Osteocyte (in vitro differentiated cells): ENCODE measurements around the gene SLC5A9. TPM values are rescaled to one million over a fixed set of nuclear protein-coding genes. Genes with fewer than 3 reads are reported as not detected.
"Not testable (repeated sequence)": the region's sequence is repeated elsewhere in the genome, so short reads cannot be mapped to it uniquely, and the experiment has no call there.

Source experiments
- DNase-seq: peaks from one replicate; pipeline ENCODE4 v3.0.0; 2021; ENCODE audit warnings: mixed read lengths; ENCODE audit not compliant: unreplicated experiment; ENCODE audit errors: extremely low spot score
- H3K27ac Mint-ChIP-seq: one replicate; pipeline ENCODE4 v1.8.0; 2021; ENCODE audit warnings: mild to moderate bottlenecking, mixed read lengths; ENCODE audit not compliant: unreplicated experiment
- H3K27me3 Mint-ChIP-seq: one replicate; pipeline ENCODE4 v1.8.0; 2021; ENCODE audit warnings: mixed read lengths; ENCODE audit not compliant: unreplicated experiment
- H3K36me3 Mint-ChIP-seq: one replicate; pipeline ENCODE4 v1.8.0; 2021; ENCODE audit warnings: mixed read lengths; ENCODE audit not compliant: unreplicated experiment
- H3K4me1 Mint-ChIP-seq: one replicate; pipeline ENCODE4 v1.8.0; 2021; ENCODE audit warnings: mixed read lengths; ENCODE audit not compliant: unreplicated experiment
- H3K4me3 Mint-ChIP-seq: one replicate; pipeline ENCODE4 v1.8.0; 2021; ENCODE audit warnings: mild to moderate bottlenecking, moderate library complexity, mixed read lengths; ENCODE audit not compliant: unreplicated experiment
- H3K9me3 Mint-ChIP-seq: one replicate; pipeline ENCODE4 v1.8.0; 2021; ENCODE audit warnings: mixed read lengths; ENCODE audit not compliant: unreplicated experiment
- total RNA-seq: library from RNA; stranded (reverse); gene quantifications from 2 replicates; pipeline ENCODE4 v1.2.1, GENCODE V29; 2021
- TF ChIP-seq, protein P1 (sequence below): fragments of 200-600 bp; sonication (generic); IDR thresholded peaks from 2 replicates; pipeline ENCODE4 v1.5.0; 2021; ENCODE audit warnings: antibody characterized with exemption, mild to moderate bottlenecking, moderate library complexity

Gene SLC5A9
- total RNA-seq, 1 donor from 2014 or later: not detected

DNA sequence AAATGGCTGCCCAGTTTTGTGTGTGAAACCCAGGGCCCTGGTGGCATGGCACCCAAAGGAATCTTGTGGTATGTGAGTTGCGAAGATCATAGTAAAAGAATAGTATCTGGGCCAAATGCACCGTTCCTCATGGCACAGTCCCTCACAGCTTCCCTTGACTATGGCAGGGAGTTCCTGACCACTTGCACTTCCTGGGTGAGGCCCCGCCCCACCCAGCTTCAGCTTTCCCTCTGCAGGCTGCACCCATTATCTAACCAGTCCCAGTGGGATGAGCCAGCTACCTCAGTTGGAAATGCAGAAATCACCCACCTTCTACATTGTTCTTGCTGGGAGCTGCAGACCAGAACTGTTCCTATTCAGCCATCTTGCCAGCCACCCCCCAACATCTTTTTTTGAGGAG, 63.0 kb downstream of the SLC5A9 start:
- TF ChIP-seq, protein P1, sequence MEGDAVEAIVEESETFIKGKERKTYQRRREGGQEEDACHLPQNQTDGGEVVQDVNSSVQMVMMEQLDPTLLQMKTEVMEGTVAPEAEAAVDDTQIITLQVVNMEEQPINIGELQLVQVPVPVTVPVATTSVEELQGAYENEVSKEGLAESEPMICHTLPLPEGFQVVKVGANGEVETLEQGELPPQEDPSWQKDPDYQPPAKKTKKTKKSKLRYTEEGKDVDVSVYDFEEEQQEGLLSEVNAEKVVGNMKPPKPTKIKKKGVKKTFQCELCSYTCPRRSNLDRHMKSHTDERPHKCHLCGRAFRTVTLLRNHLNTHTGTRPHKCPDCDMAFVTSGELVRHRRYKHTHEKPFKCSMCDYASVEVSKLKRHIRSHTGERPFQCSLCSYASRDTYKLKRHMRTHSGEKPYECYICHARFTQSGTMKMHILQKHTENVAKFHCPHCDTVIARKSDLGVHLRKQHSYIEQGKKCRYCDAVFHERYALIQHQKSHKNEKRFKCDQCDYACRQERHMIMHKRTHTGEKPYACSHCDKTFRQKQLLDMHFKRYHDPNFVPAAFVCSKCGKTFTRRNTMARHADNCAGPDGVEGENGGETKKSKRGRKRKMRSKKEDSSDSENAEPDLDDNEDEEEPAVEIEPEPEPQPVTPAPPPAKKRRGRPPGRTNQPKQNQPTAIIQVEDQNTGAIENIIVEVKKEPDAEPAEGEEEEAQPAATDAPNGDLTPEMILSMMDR: no peak
- peaks cover 7% of the 10 kb centered on the region for H3K9me3 Mint-ChIP-seq
- DNase-seq: no peak

DNA sequence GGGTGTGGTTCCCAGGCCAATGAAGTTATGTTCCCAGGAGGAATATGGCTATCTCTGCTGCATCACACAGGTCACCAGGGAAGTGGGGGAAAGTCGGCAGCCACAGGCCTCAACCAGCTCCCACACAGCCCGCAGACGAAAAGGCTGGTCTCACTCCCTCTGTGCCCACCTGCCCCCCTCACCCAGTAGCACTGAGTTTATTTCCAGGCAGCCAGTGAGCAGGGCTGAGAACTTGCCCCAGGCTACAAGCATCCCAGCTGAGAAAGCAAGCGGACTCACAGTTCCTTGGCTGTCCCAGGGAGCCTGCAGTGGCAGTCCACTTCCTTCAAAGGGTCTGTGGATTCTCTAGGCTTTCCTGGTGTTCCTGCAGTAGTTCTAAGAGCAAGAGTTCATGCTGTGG, 68.9 kb downstream of the SLC5A9 start:
- Mint-ChIP-seq H3K4me1 (no peaks in the 10 kb centered on the region), H3K36me3 (no peaks in the 10 kb centered on the region), H3K27ac (no peak overlapping the region), H3K27me3 (no peaks in the 10 kb centered on the region), H3K9me3 (no peaks in the 10 kb centered on the region), H3K4me3 (no peak overlapping the region)
- TF ChIP-seq, protein P1: no peak
- no peak for DNase-seq

More for the DNA sequence above, 63.0 kb downstream of the SLC5A9 start:
- H3K4me3 Mint-ChIP-seq: no peak overlapping the region
- H3K4me1 Mint-ChIP-seq: no peaks in the 10 kb centered on the region
- no peaks in the 10 kb centered on the region for H3K36me3 Mint-ChIP-seq
- no peaks in the 10 kb centered on the region for H3K27me3 Mint-ChIP-seq
- no peak overlapping the region for H3K27ac Mint-ChIP-seq

DNA sequence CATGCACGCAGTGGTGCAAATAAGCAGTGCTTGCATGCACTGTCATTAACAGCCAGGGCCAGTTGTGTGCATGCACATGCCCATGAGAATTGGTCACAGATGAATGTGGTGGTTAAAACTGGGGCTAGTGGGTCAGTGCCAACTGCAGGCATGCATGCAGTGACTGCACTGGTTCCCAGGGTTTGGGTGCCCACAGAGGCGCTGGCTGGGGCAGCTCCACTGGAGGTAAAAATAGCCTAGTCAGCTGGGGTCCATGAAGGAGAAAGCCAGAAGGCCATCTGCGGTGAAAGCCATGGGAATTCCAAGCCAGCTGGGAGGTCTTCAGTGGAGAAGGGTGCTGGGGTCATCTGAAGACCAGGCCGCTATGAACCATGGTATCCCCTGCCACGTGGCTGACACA, 70.2 kb downstream of the SLC5A9 start:
- H3K27me3 Mint-ChIP-seq: no peaks in the 10 kb centered on the region
- no peaks in the 10 kb centered on the region for H3K36me3 Mint-ChIP-seq
- H3K27ac Mint-ChIP-seq: no peak overlapping the region
- DNase-seq: no peak
- TF ChIP-seq, protein P1: no peak
- no peaks in the 10 kb centered on the region for H3K4me1 Mint-ChIP-seq
- no peak overlapping the region for H3K4me3 Mint-ChIP-seq
- H3K9me3 Mint-ChIP-seq: no peaks in the 10 kb centered on the region

DNA sequence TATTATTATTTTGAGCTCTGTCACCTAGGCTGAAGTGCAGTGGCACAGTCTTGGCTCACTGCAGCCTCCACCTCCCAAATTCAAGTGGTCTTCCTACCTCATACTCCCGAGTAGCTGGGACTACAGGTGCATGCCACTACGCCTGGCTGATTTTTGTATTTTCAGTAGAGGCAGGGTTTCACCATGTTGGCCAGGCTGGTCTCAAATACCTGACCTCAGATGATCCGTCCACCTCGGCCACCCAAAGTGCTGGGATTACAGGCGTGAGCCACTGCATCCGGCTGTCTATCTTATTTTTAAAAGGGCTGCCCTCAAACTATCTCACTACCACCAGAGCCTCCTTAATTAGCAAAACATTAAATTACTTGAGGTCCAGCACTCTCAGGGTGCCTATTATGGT, 71.6 kb downstream of the SLC5A9 start:
- H3K4me1 Mint-ChIP-seq, H3K4me3 Mint-ChIP-seq, DNase-seq, H3K9me3 Mint-ChIP-seq, H3K36me3 Mint-ChIP-seq, H3K27ac Mint-ChIP-seq, H3K27me3 Mint-ChIP-seq: not testable (repeated sequence)

DNA sequence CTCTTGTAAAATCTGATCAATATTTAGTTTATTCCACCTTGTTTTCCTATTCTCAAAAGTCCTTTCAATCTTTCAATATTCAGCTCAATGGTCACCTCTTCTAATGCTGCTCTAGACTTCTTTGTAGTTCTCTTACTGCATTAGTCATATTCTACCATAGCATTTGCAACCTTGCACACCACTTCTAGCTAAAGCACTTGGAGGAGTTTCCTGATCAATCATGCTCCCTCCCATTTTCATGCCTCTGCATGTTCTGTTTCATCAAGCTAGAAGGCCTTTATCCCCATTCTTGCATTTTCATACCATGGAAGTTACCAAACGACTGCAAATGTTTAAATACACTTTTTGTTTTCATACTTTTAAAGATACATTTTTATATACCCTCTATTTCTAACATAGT, 72.1 kb downstream of the SLC5A9 start:
- DNase-seq: no peak
- no peaks in the 10 kb centered on the region for H3K9me3 Mint-ChIP-seq
- H3K27ac Mint-ChIP-seq: no peak overlapping the region
- no peaks in the 10 kb centered on the region for H3K27me3 Mint-ChIP-seq
- H3K36me3 Mint-ChIP-seq: no peaks in the 10 kb centered on the region
- TF ChIP-seq, protein P1: no peak
- no peaks in the 10 kb centered on the region for H3K4me1 Mint-ChIP-seq
- H3K4me3 Mint-ChIP-seq: no peak overlapping the region

Other genes starting within 250 kb of the SLC5A9 start
- not detected in 2 replicates for gene TRABD2B, start 225.3 kb upstream of the SLC5A9 start, total RNA-seq
- gene SPATA6, start 249.5 kb downstream of the SLC5A9 start, total RNA-seq: 5.2 and 9.9 TPM in 2 replicates